Parathyroid adenoma (tissue), 2 donors: ENCODE measurements around the gene TMEM52.

ENCODE experiments used
- H2AFZ ChIP-seq: fragments of 300-600 bp; sonication (generic); one replicate; pipeline ENCODE4 v1.7.0; 2017; ENCODE audit warnings: antibody characterized with exemption, mild to moderate bottlenecking
- H3K27ac ChIP-seq: fragments of 300-600 bp; sonication (generic); one replicate; pipeline ENCODE4 v1.7.0; 2017
- H3K27me3 ChIP-seq: fragments of 300-600 bp; sonication (generic); one replicate; pipeline ENCODE4 v1.7.0; 2017; ENCODE audit warnings: low read length; ENCODE audit not compliant: control insufficient read depth, insufficient read depth
- H3K36me3 ChIP-seq: fragments of 300-600 bp; sonication (generic); one replicate; pipeline ENCODE4 v1.7.0; 2017; ENCODE audit warnings: low read length; ENCODE audit not compliant: control insufficient read depth, insufficient read depth
- H3K4me1 ChIP-seq: fragments of 300-600 bp; sonication (generic); one replicate; pipeline ENCODE4 v1.7.0; 2017; ENCODE audit warnings: control low read depth
- H3K4me2 ChIP-seq: fragments of 300-600 bp; sonication (generic); one replicate; pipeline ENCODE4 v1.7.0; 2017; ENCODE audit warnings: low read length
- H3K4me3 ChIP-seq: fragments of 300-600 bp; sonication (generic); one replicate; pipeline ENCODE4 v1.7.0; 2017; ENCODE audit warnings: low read depth, low read length
- H3K79me2 ChIP-seq: fragments of 300-600 bp; sonication (generic); one replicate; pipeline ENCODE4 v1.7.0; 2017; ENCODE audit warnings: control low read depth
- H3K9ac ChIP-seq: fragments of 300-600 bp; sonication (generic); one replicate; pipeline ENCODE4 v1.7.0; 2017; ENCODE audit warnings: mild to moderate bottlenecking
- H3K9me3 ChIP-seq: fragments of 300-600 bp; sonication (generic); one replicate; pipeline ENCODE4 v1.7.0; 2017; ENCODE audit warnings: low read length; ENCODE audit not compliant: control insufficient read depth
- CTCF ChIP-seq: fragments of 300-600 bp; sonication (generic); IDR thresholded peaks from one replicate; pipeline ENCODE4 v1.7.0; 2017; ENCODE audit warnings: antibody characterized with exemption, mild to moderate bottlenecking
- donor health status: primary hyperparathyroidism.

Gene TMEM52

DNA sequence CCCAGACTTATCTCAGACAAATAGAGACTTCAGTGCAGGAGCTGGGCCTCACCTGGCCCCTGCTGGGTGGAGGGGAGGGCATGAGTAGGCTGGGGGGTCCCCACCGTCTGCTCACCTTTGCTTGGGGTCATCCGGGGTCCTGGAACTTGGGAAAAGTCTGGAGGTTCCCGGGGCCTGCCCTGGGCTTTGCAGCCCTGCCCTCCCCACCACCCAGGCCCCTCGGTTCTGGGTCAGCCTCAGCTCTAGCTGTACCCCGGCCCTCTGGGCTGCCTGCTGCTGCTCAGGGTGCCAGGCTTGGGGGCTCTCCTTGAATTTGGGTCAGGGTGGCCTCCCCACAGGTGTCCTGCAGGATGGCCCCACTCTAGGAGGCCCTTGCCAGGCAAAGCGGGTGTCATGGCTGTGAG, 2.4 kb upstream of the TMEM52 start:
- no peak overlapping the region for H3K9ac ChIP-seq
- no peak overlapping the region for H2AFZ ChIP-seq
- H3K79me2 ChIP-seq, result no peaks in the 10 kb centered on the region
- no peaks in the 10 kb centered on the region for H3K4me1 ChIP-seq
- H3K27ac ChIP-seq, result no peak overlapping the region
- no peak for TF ChIP-seq CTCF
- no peaks in the 10 kb centered on the region for H3K36me3 ChIP-seq
- no peak overlapping the region for H3K4me3 ChIP-seq
- no peaks in the 10 kb centered on the region for H3K9me3 ChIP-seq
- H3K27me3 ChIP-seq, result no peaks in the 10 kb centered on the region
- H3K4me2 ChIP-seq, result no peak overlapping the region

DNA sequence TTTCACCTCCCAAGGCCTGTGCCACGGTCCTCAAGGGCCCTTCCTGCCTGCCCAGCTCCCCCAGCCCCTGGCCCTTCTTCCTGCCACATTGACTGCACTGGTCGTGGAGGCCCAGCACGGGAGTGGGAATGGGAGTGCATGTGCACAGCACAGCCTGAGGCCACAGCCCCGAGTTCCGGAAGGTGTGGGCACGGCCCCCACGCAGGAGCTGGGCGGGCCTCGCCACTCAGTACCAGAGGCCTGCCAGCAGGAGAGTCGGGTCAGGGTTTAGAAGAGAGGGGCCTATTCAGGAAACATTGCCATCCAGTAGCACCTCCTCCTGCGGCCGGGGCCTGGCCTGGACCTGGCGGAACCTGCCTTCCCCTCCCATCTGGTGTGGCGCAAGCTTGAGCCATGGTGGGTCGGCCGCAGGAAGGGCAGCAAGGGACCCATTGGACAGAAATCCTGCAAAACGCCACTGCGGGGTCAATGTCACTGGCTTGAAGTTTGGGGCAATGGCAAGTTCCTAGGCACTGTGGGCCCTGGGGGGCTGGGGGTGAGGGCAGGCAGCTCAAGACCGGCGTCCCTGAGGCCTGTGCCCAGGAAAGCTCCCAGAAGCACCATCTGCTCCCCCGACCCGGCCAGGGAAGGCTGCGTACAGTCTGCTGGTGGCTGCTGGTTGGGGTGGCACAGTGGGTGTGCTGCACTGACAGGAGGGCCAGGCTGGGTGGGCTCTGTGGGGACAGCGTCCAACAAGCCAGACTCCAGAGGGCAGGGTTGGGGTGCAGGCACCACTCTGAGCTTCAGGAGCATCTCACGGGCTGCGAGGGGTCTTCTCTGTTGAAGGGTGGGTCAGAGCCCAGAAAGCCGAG, 1.8 kb upstream of the TMEM52 start:
- no peak overlapping the region for H3K4me2 ChIP-seq
- no peaks in the 10 kb centered on the region for H3K9me3 ChIP-seq
- H3K36me3 ChIP-seq, result no peaks in the 10 kb centered on the region
- no peak overlapping the region for H3K27ac ChIP-seq
- no peak for TF ChIP-seq CTCF
- H3K79me2 ChIP-seq, result no peaks in the 10 kb centered on the region
- no peak overlapping the region for H3K4me3 ChIP-seq
- no peaks in the 10 kb centered on the region for H3K27me3 ChIP-seq
- no peak overlapping the region for H2AFZ ChIP-seq
- H3K9ac ChIP-seq, result no peak overlapping the region
- no peaks in the 10 kb centered on the region for H3K4me1 ChIP-seq

- no peak overlapping the region for H3K9ac ChIP-seq
- no peak overlapping the region for H3K27ac ChIP-seq
- H3K4me2 ChIP-seq, result no peak overlapping the region
- no peak for TF ChIP-seq CTCF
- no peaks in the 10 kb centered on the region for H3K27me3 ChIP-seq
- no peaks in the 10 kb centered on the region for H3K36me3 ChIP-seq
- no peaks in the 10 kb centered on the region for H3K9me3 ChIP-seq
- no peaks in the 10 kb centered on the region for H3K4me1 ChIP-seq
- H3K79me2 ChIP-seq, result no peaks in the 10 kb centered on the region
- no peak overlapping the region for H2AFZ ChIP-seq
- no peak overlapping the region for H3K4me3 ChIP-seq
Observed at GRCh38 chr1:1920057-1920607, 1.1 kb upstream of the TMEM52 start.

GRCh38 chr1:1919304-1920056, 401 bp upstream of the TMEM52 start:
- Histone ChIP-seq H3K27me3 (no peaks in the 10 kb centered on the region), H2AFZ (peak overlapping the region; percentile 50), H3K4me2 (peak overlapping the region; percentile 70), H3K79me2 (no peaks in the 10 kb centered on the region), H3K27ac (no peak overlapping the region), H3K9me3 (no peaks in the 10 kb centered on the region), H3K4me1 (no peaks in the 10 kb centered on the region), H3K4me3 (peak overlapping the region; percentile 50), H3K9ac (no peak overlapping the region), H3K36me3 (no peaks in the 10 kb centered on the region)
- no peak for TF ChIP-seq CTCF
